GM18511 (cell line): ENCODE measurements around the gene SYNGR2.

ENCODE experiments used
- ATAC-seq: cut with Tn5 transposase; IDR thresholded peaks from one replicate; pipeline ENCODE4 v1.9.1; 2021; ENCODE audit warnings: mild to moderate bottlenecking, moderate library complexity; ENCODE audit not compliant: unreplicated experiment

SYNGR2 gene

DNA sequence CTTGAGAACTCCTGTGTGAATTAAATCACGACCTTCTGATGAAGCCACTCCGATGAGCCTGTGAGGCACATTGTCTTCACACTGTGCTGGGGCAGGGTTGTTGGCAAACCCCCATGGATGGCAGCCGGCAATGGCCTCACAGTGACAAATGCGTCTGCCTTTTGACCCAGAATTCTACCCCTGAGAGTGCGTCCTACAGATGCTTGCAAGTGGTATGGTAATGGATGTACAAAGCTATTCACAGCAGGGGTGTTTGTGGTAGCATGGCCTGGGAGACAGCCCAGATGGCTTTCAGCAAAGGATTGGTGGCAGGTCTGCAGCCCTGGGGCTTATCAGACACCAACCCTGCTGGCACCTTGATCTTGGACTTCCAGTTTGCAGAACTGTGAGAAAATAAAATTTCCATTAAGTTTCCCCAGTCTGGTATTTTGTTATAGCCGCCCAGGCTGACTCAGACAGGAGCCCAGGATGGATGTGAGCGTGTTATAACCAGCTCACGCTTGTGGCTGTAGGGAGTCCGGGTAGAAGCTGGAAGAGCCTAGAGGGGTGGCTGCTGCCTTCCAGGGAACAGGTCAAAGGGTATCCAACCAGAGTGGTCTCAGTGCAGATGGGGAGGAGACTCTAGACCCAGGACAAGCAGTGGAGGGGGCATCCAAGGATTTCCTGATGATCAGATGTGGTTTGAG lies 28.9 kb downstream of the SYNGR2 start:
- no peak for ATAC-seq

DNA sequence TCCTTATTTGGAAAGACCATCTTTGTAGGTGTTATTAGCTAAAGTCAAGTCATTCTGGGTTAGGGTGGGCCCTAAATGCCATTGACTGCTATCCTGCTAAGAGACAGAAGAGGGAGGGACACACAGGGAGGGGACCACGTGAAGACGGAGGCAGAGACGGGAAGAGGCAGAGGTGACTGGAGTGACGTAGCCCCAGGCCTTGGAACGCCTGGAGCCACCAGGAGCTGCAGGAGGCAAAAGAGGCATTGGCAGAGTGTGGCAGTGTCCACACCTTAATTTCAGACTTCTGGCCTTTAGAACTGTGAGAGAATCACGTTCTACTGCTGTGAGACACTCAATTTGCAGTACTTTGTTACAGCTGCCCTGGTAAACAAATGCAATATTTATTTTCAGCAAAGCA lies 32.1 kb downstream of the SYNGR2 start:
- ATAC-seq, result no peak

DNA sequence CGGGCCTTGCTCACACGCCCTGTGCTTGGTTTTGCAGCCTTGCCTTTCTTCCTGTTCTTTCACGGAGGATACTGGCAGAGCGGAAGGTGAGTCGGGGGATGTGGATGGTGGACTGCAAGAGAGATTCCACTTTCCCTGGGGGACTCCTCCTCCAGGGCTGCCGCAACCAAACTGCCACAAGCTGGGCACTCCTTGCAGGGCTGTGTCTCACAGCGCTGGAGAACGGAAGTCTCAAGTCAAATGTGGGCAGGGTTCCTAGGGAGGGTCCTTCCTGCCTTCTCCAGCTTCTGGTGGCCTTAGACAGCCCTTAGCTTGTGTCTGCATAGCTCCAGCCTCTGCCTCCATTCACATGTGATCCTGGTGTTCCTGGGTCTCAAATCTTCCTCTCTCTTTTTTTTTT lies 34.3 kb downstream of the SYNGR2 start:
- ATAC-seq, result no peak

DNA sequence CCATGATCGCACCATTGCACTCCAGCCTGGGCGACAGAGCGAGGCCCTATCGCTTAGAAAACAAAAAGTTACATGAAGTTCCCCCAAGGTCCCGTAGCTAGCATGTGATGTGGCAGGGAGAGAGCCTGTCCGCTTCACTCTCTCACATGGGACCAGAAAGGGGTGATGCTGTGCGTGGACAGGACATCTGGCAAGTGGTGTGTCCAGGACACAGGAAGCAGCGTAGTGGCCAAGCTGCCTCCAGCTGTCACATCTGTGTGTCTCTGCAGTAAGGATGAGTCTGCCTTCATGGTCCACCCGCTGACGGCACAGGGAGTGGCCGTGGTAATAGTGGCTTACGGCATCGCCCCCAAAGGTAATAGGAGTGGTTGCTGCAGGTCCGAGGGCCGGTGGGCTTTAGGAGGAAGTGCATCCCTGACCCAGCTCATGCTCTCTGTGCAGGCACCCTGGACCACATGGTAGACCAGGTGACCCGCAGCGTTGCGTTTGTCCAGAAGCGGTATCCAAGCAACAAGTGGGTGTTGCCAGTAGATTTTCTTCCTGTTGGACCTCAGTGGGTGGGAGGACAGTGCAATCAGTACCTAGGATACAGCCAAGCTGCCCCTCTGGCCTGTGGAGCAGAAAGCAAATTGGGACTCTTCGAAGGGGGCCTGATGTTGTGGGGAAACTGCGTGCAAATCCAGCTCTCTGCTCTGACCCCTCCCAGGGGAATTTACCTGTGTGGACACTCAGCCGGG lies 36.2 kb downstream of the SYNGR2 start:
- no peak for ATAC-seq

DNA sequence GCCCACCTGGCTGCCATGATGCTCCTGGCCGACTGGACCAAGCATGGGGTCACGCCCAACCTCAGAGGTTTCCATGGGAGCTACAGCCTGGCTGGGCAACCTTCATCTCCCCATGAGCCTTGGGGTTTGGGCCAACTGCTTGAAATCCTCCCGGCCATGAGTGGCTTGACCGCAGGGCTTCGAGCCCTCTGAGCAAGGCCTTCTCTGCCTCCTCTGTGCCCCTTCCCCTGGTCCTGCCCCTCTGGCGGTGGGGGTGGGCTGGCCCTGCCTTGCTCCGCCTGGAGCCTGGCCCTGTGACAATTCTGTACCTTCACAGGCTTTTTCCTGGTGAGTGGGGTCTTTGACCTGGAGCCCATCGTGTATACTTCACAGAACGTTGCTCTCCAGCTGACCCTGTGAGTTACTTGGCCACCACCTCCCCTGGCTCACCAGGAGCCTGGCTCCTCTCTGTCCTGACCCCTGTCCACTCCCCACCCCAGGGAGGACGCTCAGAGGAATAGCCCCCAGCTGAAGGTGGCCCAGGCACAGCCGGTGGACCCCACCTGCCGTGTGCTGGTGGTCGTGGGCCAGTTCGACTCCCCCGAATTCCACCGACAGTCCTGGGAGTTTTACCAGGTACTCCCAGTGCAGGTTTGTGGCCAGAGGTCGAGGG lies 36.9 kb downstream of the SYNGR2 start:
- no peak for ATAC-seq

DNA sequence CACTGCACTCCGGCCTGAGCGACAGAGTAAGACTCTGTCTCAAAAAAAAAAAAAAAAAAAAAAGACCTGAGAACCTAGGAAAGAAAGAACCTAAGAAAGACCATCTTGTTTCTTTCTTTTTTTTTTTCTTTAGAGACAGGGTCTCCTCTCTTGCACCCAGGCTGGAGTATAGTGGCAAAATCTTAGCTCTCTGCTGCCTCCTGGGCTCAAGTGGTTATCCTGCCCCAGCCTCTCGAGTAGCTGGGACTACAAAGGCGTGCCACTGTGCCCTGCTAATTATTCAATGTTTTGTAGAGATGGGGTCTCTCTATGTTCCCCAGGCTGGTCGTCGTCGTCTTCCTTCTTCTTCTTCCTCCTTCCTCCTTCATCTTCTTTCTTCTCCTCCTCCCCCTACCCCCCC lies 37.9 kb downstream of the SYNGR2 start:
- ATAC-seq, result no peak

DNA sequence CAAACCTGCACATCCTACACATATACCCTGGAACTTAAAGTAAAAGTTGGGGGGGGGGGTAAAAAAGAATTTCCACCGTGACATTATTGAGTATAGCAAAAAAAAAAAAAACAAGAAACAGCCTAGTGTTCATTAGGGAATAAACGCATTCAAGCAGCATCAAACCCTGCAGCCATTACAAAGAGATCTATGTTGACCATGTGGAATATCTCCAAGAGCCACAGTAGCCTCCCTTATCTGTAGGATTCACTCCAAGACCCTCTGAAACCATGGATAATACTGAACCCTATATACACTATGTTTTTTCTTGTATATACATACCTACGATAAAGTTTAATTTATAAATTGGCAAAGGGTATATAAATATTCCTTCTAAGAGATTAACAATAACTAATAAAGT lies 40.1 kb downstream of the SYNGR2 start:
- ATAC-seq, result no peak

DNA sequence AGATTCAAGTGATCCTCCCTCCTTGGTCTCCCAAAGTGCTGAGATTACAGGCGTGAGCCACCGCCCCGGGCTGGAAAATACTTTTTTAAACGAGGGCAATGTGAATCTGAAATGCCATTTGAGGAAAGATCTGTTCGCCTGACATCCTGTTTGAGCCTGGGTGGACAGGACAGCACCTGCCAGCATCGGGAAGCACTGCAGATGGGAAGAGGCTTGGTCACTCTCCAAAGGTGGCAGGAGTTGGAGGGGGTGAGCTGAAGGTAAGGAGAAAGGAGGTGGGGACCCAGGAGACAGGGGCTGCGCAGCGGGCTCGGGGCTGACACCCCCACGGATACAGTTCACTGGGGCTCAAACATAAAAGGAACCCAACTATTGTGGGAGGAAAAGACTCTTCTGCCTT lies 41.7 kb downstream of the SYNGR2 start:
- ATAC-seq, result no peak

DNA sequence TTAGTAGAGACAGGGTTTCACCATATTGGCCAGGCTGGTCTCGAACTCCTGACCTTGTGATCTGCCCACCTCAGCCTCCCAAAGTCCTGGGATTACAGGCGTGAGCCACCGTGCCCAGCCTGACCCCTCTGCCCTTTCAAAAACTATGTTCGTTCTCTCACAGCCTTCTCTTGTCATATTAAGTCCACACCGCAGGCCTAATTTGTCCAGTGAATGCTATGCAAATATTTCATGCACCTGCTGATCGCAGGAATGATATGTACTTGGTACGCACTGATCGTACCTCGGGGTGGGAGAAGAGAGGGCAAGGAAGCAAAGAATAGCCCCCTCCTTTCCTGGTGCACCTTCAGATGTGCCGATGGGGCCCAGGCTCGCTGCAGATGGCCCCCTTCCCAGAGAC lies 42.7 kb downstream of the SYNGR2 start:
- ATAC-seq, result no peak

DNA sequence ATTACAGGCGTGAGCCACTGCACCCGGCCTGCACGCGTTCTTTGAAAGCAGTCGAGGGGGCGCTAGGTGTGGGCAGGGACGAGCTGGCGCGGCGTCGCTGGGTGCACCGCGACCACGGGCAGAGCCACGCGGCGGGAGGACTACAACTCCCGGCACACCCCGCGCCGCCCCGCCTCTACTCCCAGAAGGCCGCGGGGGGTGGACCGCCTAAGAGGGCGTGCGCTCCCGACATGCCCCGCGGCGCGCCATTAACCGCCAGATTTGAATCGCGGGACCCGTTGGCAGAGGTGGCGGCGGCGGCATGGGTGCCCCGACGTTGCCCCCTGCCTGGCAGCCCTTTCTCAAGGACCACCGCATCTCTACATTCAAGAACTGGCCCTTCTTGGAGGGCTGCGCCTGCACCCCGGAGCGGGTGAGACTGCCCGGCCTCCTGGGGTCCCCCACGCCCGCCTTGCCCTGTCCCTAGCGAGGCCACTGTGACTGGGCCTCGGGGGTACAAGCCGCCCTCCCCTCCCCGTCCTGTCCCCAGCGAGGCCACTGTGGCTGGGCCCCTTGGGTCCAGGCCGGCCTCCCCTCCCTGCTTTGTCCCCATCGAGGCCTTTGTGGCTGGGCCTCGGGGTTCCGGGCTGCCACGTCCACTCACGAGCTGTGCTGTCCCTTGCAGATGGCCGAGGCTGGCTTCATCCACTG lies 45.8 kb downstream of the SYNGR2 start, which contains the start of gene BIRC5:
Gene BIRC5 (plus strand): TSS at position 238 of the 690 bp plus-strand sequence. CDS start 64 bp downstream, at position 302.
- peak; percentile 69 for ATAC-seq

DNA sequence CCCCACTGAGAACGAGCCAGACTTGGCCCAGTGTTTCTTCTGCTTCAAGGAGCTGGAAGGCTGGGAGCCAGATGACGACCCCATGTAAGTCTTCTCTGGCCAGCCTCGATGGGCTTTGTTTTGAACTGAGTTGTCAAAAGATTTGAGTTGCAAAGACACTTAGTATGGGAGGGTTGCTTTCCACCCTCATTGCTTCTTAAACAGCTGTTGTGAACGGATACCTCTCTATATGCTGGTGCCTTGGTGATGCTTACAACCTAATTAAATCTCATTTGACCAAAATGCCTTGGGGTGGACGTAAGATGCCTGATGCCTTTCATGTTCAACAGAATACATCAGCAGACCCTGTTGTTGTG lies 46.3 kb downstream of the SYNGR2 start:
- ATAC-seq, result no peak

DNA sequence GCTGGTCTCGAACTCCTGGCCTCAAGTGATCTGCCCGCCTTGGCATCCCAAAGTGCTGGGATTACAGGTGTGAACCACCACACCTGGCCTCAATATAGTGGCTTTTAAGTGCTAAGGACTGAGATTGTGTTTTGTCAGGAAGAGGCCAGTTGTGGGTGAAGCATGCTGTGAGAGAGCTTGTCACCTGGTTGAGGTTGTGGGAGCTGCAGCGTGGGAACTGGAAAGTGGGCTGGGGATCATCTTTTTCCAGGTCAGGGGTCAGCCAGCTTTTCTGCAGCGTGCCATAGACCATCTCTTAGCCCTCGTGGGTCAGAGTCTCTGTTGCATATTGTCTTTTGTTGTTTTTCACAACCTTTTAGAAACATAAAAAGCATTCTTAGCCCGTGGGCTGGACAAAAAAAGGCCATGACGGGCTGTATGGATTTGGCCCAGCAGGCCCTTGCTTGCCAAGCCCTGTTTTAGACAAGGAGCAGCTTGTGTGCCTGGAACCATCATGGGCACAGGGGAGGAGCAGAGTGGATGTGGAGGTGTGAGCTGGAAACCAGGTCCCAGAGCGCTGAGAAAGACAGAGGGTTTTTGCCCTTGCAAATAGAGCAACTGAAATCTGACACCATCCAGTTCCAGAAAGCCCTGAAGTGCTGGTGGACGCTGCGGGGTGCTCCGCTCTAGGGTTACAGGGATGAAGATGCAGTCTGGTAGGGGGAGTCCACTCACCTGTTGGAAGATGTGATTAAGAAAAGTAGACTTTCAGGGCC lies 51.2 kb downstream of the SYNGR2 start:
- ATAC-seq, result no peak
